NCI-H526 (cell line): ENCODE results near the gene FAM53A.
A peak's percentile ranks its signal among the peaks of the same experiment; 100 is the strongest.
"Not testable (repeated sequence)": the region's sequence is repeated elsewhere in the genome, so short reads cannot be mapped to it uniquely, and the experiment has no call there.

Experiments used
- DNase-seq, 2 experiments: peaks; one replicate each; lab custom pipeline; 2025; lab: John Stamatoyannopoulos, UW

FAM53A gene

DNA sequence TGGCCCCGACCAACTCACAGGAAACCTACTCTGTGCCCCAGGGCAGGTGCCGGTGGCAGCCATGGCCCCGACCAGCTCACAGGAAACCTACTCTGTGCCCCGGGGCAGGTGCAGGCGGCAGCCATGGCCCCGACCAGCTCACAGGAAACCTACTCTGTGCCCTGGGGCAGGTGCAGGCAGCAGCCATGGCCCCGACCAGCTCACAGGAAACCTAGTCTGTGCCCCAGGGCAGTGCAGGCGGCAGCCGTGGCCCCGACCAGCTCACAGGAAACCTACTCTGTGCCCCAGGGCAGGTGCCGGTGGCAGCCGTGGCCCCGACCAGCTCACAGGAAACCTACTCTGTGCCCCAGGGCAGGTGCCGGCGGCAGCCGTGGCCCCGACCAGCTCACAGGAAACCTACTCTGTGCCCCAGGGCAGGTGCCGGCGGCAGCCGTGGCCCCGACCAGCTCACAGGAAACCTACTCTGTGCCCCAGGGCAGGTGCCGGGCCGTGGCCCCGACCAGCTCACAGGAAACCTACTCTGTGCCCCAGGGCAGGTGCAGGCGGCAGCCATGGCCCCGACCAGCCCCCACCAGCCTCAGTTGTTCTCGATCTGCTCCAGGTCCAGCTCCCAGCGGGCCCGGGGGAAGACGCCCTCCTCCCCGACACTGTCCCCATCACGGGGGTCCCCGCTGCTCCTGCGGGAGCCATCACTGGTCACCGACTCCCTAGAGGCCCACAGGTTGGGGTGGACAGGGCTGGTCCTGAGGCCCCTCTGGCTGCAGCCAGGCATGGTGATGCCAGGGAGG is 43.2 kb downstream of the FAM53A start:
- not testable (repeated sequence) for DNase-seq

DNA sequence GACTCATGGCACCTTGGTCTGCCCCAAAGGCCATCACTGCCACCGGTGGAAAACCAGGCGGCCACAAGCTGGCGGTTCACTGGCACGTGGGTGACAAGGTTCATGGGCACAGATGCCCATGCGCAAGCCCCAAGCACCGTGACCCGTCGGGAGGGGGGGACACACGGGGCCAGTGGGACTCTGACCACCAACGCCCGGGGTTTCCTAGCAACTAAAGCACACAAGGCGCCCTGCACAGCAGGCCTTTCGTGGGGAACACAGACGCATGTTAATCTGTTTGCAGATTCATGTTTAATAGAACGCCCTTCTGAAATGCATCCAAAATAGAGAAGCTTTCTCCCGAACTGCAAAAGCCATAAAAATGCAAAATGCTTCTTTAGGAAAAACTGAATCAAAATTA is 43.9 kb downstream of the FAM53A start:
- no peak for DNase-seq

DNA sequence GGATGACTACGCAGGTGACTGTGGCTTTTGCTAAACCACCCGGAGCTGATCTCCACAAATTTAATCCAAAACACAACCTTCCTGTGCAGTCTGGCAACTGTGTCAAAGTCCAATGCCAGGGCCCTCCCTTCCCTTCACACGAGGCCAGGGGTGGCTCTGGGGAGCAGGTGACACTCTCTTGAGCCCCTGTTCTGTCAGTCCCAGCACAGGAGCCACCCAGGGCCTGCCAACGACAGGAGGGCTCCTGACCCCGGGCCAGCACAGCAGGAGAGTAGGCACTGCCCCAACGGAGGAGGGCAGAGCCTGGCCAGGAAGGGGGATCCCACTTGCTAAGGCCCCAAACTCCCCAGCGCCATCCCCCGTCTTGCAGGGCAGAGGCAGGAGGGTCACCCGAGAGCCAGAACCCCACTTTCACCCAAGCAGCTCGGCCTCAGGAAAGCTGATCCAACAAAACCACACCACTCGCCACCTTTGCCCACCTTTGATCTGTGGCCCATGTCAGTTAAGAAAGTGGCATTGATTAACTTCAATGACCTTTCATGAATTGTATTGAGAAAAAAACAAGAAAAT is 44.7 kb downstream of the FAM53A start:
- no peak for DNase-seq

DNA sequence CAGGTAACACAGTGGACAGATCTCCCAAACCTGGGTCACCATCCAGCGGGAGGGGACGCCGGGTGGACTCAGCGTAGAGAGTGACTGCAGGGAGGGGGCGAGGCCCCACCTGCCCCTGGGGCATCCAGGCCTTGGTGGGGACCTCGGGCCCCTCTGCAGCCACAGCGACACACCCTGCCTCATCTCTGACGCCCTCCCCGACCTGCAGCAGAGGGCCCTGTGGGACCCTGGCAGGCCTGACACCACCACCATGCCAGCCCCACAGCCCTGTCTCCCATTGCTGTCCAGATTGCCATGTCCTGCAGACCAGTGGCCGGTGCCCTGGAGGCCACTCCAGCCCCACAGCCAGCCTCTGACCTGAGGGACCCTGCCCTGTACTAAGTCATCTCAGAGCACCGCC is 45.2 kb downstream of the FAM53A start:
- DNase-seq = no peak

DNA sequence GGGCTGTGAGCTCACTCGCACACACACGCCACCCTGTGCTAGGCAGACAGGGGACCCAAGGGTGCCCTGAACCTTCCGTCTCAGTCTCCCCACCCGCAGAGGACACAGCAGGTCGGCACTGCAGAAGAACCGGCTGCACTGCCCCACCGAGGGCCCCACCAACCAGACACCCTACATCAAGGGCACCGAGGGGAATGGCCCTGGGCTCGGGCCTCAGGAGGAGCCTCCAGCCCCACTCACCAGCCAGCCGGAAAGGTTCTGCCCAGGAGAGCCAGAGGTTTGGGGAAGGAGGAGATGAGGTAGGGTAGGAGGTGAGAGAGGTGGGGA is 45.9 kb downstream of the FAM53A start:
- no peak for DNase-seq

DNA sequence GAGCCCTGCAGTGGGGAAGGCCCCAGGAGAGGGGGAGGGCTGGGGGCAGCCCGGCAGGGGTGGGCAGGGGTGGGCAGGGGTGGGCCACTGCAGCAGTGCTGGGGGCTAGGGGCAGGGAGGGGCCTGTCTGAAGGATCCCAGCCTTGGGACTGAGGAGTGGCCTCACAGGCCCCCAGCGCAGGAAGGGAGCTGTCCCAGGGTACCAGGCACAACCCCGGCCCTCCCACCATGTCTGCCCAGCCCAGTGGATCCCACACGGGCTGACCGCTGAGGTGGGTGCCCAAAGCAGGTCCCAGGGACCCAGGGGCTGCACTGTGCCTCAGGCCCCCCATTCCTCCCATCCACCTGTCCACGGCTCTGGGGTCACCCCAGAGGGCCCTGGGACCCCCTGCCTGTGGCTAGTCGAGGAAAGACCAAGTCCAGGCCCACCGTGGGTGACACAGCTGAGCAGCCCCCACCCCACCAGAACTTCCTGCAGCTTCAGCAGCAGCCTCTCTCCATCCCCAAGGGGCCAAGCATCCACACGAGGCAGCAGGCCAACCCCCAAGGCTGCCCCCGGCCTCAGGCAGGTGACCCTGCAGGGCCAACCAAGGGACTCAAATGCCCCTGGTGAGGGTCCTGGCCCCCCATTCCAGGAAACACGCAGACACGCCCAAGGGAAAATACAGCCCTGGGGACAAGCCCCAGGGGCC is 46.4 kb downstream of the FAM53A start:
- no peak for DNase-seq

DNA sequence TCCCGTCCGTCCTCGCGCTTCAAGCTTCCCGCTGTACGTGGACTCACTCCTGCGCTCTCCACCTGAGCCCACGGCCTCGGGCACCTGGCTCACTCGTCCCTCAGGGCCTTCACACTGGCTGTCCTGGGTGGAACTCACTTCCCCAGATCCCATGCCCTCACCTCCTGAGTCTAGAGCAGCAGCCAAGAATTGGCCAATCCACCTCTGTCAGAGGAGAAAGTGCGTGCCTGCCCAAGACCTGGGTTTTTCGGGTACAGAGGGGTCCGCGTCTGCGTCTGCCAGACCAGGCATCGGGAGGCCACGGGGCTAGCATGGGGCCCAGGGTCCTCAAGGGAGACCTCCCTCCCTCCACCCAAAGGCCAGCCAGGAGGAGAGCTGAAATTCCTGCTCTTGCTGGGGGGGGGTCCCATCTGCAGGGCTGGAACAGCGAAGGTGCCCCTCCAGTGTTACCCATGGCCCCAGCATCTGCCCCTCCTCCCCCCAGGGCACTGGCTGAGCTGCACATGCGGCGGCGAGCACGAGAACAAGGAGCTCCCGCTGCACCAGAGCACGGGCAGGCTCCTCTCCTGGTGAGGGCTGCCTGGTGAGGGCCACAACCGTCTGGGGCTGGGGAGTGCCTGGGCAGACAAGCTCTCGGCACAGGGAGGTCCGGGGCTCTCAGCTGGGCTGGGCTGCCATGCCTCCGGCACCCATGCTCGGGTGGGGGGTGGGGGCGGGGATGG is 47.5 kb downstream of the FAM53A start:
- no peak for DNase-seq

DNA sequence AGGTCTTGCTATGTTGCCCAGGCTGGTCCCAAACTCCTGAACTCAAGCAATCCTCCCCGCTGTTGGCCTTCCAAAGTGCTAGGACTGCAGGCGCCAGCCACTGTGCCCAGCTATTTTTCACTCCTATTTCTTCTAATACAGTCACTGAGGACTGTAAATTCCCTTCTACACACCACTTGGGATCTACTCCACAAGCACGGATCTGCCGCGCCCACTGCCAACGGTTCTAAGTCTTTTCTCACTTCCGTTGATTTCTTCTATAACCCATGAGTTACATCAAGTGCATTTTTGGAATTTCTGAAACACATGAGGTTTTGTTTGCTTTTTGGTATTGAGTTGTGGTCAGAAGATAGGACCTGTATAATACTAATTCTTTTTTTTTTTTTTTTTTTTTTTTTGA is 48.6 kb downstream of the FAM53A start:
- no peak for DNase-seq

DNA sequence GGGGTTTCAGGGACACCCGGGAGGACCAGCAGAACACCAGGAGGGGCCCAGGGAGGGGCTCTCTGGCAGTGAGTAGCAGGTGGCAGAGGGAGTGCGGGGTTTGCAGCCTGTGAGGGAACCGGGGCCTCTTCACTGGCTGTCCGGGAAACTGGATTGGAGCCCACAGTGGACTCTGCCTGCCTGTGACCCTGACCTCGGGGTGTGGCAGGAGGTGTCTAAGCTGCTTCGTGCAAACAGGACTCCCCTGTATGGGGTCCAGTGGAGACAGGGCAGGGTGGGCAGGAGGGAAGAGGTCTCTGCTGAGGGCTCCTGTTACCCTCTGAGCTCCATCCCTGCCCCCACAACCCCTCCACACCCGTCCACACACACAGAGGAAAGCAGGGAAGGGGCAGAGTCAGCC is 50.1 kb downstream of the FAM53A start:
- no peak for DNase-seq

DNA sequence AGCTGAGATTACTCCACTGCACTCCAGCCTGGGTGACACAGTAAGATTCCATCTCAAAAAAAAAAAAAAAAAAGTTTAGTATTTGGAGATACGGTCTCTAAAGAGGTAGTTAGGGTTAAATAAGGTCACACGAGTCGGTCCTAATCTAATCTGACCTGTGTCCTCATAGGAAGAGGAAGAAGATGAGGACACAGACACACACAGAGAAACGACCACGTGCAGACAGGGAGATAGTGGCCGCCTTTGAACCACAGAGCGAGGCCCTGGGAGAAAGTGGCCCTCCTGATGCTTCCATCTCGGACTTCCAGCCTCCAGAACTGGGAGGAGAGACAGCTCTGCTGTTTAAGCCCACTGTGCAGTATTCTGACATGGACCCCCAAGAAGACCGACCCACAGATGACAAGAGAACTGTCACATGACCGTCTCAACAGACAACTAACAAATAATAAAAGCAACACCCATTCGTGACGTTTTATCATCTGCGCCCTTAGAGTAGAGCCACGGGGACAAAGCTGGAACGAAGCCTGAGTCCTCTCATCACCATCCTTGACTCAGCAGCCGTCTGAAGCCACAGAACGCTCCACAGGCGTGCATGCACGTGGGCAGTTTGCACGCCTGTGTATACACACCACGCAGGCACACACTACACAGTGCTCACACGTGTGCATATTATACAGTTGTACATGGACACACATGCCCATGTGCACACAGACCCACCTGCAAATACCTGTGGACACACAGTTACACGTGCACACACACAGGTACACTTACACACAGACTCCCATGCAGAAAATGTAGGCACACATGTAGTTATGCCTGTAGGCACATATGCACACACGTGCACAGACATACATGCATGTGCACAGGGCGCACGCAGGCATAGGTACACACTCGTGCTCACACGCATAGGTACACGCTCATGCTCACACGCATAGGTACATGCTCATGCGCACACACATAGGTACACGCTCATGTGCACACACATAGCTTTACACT is 51.7 kb downstream of the FAM53A start:
- DNase-seq = no peak

DNA sequence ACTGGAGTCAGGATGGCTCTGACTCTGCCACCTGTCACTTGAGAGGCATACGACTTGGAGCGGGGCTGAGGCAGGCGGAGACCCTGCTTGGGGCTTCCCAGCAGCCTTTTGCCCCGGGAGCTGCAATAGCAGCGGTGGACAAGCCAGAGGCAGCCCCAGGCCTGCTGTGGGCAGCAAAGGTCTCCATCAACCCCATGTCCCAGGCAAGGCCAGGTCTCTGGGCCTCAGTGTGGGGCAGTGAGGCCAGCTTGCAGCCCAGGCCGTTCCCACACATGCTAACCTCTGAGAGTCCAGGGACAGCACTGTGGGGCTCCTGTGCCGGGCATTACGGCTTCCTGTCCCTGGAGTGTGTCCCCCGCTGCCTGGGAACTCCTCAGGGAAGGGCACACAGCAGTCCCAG is 53.0 kb downstream of the FAM53A start:
- no peak for DNase-seq

DNA sequence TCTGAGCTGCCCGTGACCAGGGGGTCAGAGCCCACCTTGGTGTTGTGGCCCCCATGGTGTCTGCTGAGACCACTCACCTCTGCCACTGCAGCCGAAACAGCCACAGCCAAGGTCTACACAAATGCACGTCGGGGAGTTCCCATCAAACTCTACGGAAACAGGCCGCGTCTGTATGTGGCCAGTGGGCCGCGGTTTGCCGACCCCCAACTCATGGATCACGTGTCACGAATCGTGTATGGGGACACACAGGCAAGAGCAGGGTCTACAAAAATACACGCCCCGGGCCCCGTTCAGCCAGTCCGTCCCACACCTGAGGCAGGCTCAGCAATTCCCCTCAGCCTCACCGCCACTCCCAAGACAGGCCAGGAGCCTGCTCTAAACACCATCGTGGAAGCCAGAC is 53.8 kb downstream of the FAM53A start:
- no peak for DNase-seq

DNA sequence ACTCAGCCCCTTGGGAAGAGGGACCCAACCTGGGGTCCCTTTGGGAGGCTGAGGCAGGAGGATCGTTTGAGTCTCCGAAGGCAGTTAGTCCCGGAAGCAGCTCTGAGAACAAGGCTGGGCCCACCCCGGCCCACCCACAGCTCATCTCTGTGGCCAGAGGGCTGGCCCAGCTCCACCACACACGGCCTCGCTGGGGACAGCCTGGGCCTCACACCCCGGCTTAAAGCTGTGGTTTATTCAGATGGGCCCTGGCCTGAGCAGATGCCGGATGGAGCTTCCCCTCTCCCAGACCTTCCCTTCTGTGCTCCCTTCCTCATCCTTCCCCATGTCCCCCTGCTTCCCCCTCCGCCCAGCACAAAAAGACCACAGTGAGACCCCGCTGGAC is 54.4 kb downstream of the FAM53A start:
- DNase-seq = no peak

DNA sequence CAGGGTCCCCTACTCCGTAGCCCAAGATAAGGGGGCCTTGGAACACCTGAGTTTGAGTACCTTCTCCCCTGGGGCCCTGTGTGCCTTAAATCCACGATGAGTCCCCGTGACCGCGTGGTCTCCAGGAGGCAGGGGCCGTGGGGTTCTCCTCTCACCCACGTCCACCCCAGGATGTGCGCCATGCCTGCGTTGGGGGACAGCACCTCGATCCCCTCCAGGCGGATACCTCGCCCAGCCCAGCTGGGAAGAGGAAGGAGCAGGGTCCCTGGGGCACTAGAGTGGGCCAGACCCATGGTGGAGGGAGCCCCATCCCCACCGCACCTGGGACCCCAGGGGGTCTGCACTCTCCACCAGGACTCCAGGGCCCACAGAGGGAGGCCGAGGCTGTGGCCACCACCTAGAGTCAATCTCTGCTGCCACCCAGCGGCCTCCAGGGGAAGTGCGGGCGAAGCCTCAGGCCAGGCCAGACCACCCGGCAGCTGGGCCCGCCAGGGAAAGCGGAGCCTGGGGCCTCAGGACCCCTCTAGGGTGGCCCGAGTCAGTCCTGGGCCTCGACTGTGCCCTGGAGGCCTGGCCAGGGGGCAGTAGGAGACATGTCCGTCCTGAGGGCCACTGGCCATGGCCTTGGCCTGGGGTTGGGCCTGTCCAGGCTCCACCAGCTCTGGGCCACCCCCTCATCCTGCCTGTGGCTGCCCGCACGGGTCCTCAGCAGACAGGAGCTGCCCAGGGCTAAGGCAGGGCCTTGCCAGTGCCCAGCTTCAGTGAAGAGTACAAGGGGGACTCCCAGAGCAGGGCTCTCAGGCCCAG is 55.0 kb downstream of the FAM53A start:
- DNase-seq = peak; percentile 12 to 69

DNA sequence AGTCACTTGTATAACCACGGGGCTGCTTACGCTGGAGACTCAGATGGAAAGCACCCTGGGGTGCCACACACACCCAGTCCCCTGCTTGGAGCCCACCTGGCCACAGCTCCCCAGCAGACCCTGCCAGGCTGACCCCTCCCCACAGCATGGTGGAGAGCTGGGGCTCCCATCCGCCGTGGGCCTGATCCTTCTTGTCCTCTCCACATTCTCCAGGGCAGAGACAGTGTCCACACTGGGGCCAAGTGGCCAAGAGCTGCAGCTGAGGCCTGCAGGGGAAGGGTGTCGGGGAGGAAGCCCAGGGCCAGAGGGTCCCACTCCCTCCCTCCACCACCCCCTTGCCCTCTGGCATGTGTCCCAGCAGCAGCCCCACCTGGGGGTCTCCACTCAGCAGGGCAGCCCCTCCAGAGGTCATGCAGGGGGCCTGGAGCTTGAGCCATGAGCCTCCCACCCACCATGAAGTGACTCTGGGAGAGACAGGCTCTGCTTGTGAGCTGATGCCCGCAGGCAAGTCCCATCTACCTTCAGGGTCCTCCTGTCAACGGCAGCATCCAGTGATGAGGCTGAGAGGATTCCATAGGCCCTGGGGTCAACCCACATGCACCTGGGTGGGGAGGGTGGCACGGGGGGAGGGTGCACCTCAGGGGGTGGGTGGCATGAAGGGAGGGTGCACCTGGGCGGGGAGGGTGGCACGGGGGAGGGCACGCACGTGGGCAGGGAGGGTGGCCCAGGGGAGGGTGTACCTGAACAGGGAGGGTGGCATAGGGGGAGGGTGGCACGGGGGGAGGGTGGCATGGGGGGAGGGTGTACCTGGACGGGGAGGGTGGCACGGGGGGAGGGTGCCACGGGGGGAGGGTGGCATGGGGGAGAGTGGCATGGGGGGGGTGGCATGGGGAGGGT is 56.4 kb downstream of the FAM53A start:
- DNase-seq = no peak

DNA sequence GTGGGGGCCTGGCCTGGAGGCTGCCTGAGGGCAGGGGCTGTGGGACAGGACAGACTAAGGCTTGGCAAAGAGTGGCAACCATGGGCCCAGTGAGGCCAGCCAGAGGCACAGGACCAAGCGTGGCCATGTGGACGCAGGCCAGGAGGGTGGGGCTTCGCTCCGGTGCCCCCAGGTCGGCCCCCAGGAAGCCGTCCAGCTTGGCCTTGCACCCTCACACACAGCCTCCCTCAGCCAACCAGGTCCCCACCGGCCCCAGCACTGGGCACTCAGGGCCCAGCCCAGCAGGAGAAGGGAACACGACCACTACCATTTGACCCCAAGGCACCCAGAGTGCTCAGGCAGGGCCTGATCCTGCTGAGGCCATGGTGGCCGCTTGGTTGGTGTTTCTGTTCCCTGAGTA is 57.2 kb downstream of the FAM53A start:
- no peak for DNase-seq

DNA sequence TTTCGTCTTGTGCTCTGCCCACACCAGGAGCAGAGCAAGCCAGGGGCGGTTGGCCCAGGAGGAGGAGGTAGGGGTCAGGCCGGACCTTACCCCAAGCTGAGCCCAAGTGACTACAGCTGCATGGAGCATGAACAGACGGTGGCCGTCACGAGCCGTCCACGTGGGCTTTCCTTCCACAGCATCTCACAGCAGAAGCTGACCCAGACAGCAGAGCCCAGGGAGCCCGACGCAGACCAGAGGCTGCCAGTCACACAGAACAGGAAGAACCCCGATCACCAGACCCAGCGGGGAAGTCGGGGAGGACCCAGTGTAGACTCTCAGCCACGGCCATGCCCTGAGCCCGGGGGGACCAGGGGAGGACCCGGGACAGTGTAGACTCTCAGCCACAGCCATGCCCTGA is 58.0 kb downstream of the FAM53A start:
- DNase-seq = no peak

DNA sequence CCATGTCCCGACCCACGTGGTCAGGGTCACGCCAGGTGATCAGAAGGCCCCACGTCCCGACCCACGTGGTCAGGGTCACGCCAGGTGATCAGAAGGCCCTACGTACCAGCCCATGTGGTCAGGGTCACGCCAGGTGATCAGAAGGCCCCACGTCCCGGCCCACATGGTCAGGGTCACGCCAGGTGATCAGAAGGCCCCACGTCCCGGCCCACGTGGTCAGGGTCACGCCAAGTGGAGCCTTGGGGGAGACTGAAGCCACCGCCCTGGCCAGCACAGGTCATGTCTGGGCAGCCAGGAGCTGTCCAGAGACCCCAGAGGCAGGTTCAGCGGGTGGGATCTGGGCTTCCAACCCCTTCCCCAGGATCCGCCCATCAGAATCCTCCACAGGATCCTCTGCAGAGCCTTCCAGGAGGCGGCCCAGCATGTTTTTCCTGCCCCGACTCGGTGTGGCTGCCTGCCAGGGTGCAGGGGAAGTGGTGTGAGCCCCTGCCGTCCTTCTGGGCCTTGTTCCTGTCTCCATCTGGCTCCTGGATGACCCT is 58.4 kb downstream of the FAM53A start:
- DNase-seq = no peak

DNA sequence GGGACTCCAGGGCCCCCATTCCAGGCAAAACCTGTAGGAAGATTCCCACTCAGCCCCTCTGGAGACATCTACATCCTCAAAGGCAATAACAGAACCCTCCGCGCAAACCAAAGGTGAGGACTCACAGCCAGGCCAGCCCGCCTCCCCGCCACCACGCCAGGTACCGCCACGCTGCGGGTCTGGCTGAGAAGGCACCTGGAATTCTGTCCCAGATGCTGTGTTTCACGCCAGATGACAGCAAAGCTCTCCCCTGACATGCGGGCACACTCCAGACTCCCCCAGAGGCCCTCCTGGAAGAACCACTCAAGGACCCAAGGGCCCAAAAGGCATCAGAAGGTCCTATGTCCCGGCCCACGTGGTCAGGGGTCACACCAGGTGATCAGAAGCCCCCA is 59.6 kb downstream of the FAM53A start:
- no peak for DNase-seq
